GM12801 (cell line): ENCODE data around the gene SLX9.

Experiments
- CTCF ChIP-seq: IDR thresholded peaks from one replicate; pipeline ENCODE4 v1.5.1; 2011; ENCODE audit warnings: control low read depth; ENCODE audit not compliant: insufficient read length; ENCODE audit errors: extremely low read depth

Gene SLX9

DNA sequence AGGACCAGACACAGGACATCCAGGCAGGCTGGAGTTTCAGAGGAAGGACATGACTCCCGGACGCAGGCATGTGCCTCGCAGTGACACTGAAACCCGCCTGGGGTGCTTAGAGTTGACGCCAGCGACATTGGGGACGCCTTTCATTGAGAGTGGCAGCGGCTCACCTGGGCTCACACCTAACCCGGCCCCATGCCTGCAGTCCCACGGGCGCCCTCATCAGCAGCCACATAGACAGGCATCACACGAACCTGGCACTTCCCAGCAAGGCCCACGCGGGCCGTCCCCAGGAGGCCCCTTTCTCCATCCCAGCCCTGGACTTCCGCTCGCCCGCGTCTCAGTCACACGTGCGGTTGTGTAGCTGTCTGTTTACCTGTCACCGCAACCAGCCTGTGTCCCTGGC lies 36.1 kb upstream of the SLX9 start:
- TF ChIP-seq CTCF, result no peak

GRCh38 chr21:44904141-44904923 lies 35.5 kb upstream of the SLX9 start:
- TF ChIP-seq CTCF, result no peak

DNA sequence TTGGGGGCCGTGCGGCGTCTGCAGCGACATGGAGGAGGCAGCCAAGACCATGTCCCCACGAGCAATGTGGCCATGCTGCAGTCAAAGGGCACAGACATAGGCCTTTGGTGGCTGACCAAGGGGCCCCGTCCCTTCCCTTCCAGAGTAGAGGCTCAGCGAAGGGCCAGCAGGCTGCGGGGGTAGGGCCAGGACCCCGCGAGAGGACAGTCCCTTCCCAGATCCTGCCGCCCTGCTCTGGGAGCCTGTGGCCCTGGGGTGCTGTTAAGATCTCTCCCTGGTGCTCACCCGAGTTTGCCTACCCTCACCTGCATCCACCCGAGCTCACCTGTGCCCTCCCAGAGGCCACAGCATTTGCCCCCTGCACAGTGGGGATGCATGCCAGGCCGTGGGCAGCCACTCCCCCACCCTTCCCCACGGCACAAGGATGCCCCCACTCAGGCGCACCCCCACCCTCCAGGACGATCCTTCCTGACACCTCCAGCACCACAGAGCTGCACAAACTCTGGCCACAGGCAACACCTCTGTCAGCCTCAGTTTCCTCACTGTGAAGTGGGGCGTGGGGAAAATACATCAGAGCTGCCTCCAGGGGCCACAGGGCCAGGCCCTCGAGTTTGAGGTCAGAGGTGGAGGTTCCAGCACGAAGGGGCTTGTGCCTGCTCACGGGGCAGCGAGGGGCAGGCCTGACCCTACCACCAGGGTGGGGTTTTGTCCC lies 34.7 kb upstream of the SLX9 start:
- TF ChIP-seq CTCF, result no peak

DNA sequence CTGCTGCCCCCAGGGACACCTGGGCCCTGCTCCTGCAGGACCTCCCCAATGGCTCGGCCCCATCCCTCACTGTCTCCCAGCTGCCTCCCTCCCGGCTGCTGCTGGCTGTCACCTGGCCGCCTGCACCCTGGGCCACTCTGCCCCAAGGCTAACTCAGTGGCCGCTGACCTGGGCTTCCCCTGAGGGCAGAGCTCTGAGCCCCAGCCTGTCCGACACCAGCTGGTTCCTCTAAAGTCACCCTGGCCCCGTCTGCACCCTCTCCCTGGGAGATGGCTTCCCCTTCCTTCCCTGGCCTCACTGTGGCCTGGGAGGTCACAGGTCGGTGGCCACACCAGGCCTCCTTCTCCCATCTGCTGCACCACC lies 34.1 kb upstream of the SLX9 start:
- no peak for TF ChIP-seq CTCF

DNA sequence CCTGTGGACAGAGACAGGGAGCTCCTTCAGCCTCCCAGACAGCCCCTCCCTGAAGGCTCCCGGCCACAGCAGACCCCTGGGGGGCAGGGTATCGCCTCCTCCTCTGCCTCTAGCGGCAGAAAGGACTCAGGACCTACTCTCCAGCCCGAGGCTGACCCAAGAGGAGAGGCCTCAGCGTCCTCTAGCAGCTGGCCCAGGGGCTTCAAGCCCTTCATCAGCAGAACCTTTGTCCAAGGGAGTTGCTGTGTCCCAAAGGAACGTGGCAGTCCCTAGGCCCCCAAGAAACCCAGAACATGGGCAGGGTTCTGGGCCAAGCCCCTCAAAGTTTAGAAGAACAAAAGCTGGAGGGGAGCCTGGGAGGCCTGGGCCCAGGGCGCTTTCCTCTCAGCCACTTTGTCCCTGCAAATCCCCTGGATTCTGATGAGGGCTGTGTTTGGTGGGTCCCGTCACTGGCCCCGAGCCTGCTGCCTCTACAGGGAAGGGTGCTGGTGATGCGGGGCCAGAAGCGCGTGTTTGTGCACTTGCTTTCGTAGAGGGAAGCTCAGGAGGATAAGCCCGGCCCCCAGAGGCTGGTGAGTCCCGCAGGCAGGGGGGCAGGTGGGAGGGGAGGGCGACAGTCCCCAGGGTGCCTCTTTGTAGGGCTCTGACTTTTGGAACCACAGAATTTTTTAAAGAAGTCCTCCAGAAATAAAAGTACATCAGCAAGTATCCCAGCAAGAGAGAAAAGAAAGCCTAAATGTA lies 32.4 kb upstream of the SLX9 start:
- TF ChIP-seq CTCF, result no peak

- TF ChIP-seq CTCF, result no peak
These were observed 31.6 kb upstream of the SLX9 start for GRCh38 chr21:44907966-44908895.

DNA sequence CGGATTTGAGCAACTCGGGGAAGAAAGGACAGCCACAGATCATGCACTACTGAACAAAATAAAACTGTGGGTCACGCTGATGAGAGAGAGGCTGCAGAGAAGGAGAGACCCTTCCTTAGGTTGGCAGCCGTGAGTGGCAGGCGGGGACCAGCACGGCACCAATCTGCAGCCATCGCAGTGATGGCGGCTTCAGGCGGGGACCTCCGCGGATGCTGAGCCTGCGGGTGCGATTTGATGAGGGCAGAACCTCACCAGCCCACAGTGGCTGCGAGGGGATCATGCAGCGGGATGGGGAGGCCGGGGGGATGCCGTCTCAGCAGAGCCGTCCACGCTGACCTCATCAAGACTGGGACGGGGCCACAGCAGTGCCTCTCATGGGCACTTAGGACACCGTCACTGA lies 30.9 kb upstream of the SLX9 start:
- no peak for TF ChIP-seq CTCF
